HepG2 (cell line): ENCODE data around the gene STBD1. TPM values are rescaled to one million over a fixed set of nuclear protein-coding genes. Genes with fewer than 3 reads are reported as not detected.

Experiments
- ELF1 ChIP-seq: sonication (generic); formaldehyde crosslinking; IDR thresholded peaks from 2 replicates; pipeline ENCODE4 v1.4.0; 2020; ENCODE audit warnings: missing genetic modification reagents
- HNRNPUL1 ChIP-seq: fragments of 200-400 bp; formaldehyde crosslinking; IDR thresholded peaks from 2 replicates; pipeline ENCODE4 v1.6.1; 2017; ENCODE audit warnings: low read depth, mild to moderate bottlenecking, low read length, moderate library complexity
- IRF2 ChIP-seq: IDR thresholded peaks from 2 replicates; pipeline ENCODE4 v1.6.1; 2018; ENCODE audit warnings: missing genetic modification reagents, missing compliant biosample characterization
- KDM6A ChIP-seq: IDR thresholded peaks from 2 replicates; pipeline ENCODE4 v1.6.1; 2016; ENCODE audit warnings: low read depth
- NR2F6 ChIP-seq, 2 experiments: IDR thresholded peaks; 2 replicates each; pipeline ENCODE4 v1.6.1; 2016; ENCODE audit warnings: antibody characterized with exemption in 1 of 2, mild to moderate bottlenecking in 1 of 2
- PHF20 ChIP-seq: sonication (generic); formaldehyde crosslinking; IDR thresholded peaks from 2 replicates; pipeline ENCODE4 v1.5.0; 2020; ENCODE audit warnings: mild to moderate bottlenecking, missing genetic modification reagents
- REPIN1 ChIP-seq: sonication (generic); formaldehyde crosslinking; IDR thresholded peaks from 2 replicates; pipeline ENCODE4 v1.8.0; 2022; ENCODE audit warnings: missing genetic modification reagents, low read depth, mild to moderate bottlenecking, borderline replicate concordance
- SMC3 ChIP-seq: IDR thresholded peaks from 2 replicates; pipeline ENCODE4 v1.6.1; 2011; ENCODE audit warnings: low read length, improper control_type of control experiment
- SMYD3 ChIP-seq: sonication (generic); formaldehyde crosslinking; IDR thresholded peaks from 2 replicates; pipeline ENCODE4 v1.8.1; 2023; ENCODE audit warnings: mild to moderate bottlenecking, missing genetic modification reagents
- TFE3 ChIP-seq: IDR thresholded peaks from 2 replicates; pipeline ENCODE4 v1.6.1; 2016
- THAP11 ChIP-seq: IDR thresholded peaks from 2 replicates; pipeline ENCODE4 v1.6.1; 2016; ENCODE audit warnings: missing biosample characterization, missing genetic modification reagents
- ZBTB40 ChIP-seq, 2 experiments: fragments of 450-650 bp in 1 of 2; sonication (generic) in 1 of 2; formaldehyde crosslinking in 1 of 2; IDR thresholded peaks; 2 replicates each; pipeline versions ENCODE4 v1.6.1 to v1.8.0; 2016 to 2022; ENCODE audit warnings: antibody characterized with exemption in 1 of 2, mild to moderate bottlenecking in 1 of 2, missing genetic modification reagents in 1 of 2
- ZFP36 ChIP-seq: fragments of 150-350 bp; IDR thresholded peaks from 2 replicates; pipeline ENCODE4 v1.6.1; 2018; ENCODE audit warnings: borderline replicate concordance, low read length, low read depth; ENCODE audit not compliant: partially characterized antibody
- ZNF343 ChIP-seq: sonication (generic); formaldehyde crosslinking; IDR thresholded peaks from 2 replicates; pipeline ENCODE4 v1.4.0; 2020; ENCODE audit warnings: mild to moderate bottlenecking, missing genetic modification reagents
- ZSCAN29 ChIP-seq: sonication (generic); formaldehyde crosslinking; conservative IDR thresholded peaks from 2 replicates; pipeline ENCODE4 v1.4.0; 2020; ENCODE audit warnings: mild to moderate bottlenecking, missing genetic modification reagents
- ZXDC ChIP-seq: sonication (generic); formaldehyde crosslinking; IDR thresholded peaks from 2 replicates; pipeline ENCODE4 v1.5.0; 2020; ENCODE audit warnings: mild to moderate bottlenecking, missing genetic modification reagents
- polyA plus RNA-seq, 8 experiments: library from polyadenylated mRNA; depleted of rRNA in 3 of 8; stranded (reverse) in 7 of 8; unstranded in 1 of 8; fragments of >200 nt; fragmentation: Illumina TruSeq in 4 of 8; extraction: Trizol in 4 of 8; gene quantifications; 2 replicates each; pipeline versions ENCODE4 v1.2.1 to v1.2.3, GENCODE V29; 2011 to 2016; ENCODE audit warnings: low read depth in 4 of 8, missing spikeins in 1 of 8, mixed read lengths in 1 of 8; ENCODE audit not compliant: insufficient read depth in 1 of 8
- total RNA-seq, 5 experiments: library from RNA; depleted of rRNA; stranded (reverse); fragments of >200 nt; fragmentation: Illumina TruSeq; extraction: Trizol; gene quantifications; 2 replicates each; pipeline ENCODE4 v1.2.3, GENCODE V29; 2016; ENCODE audit warnings: low read depth in 1 of 5

Gene STBD1
- total and polyA plus RNA-seq, 2 of the 13 experiments (the other 11 are each of a cell fraction or from before 2014, with no cell fraction given) = 2.8 to 4.3 TPM

- TF ChIP-seq ZBTB40 (IDR thresholded peaks at IDR 0.05) (no peak), ZBTB40 (CRISPR knock-in tag; IDR thresholded peaks at IDR 0.05) (no peak), TFE3 (CRISPR knock-in tag) (peak; percentile 74), KDM6A (no peak), SMYD3 (CRISPR knock-in tag) (no peak), ZFP36 (no peak), REPIN1 (CRISPR knock-in tag) (peak; percentile 50; the same call in 1 of the 2 replicates), ZXDC (CRISPR knock-in tag) (no peak), THAP11 (peak; percentile 61; the same call in 1 of the 2 replicates), PHF20 (CRISPR knock-in tag) (no peak), SMC3 (no peak), ELF1 (CRISPR knock-in tag) (0 out of 2 replicates have a peak, but pooled peaks have one; percentile 24), IRF2 (CRISPR knock-in tag) (0 out of 2 replicates have a peak, but pooled peaks have one; percentile 27), ZSCAN29 (CRISPR knock-in tag) (no peak), NR2F6 (IDR thresholded peaks at IDR 0.05) (no peak), NR2F6 (CRISPR knock-in tag; IDR thresholded peaks at IDR 0.05) (peak; percentile 43; the same call in 1 of the 2 replicates), ZNF343 (CRISPR knock-in tag) (no peak), HNRNPUL1 (no peak)
Measured at GRCh38 chr4:76275486-76276124, 30.9 kb upstream of the STBD1 start (continued).
